Hepatocyte (in vitro differentiated cells): ENCODE results near the gene PAK2.

ENCODE experiments used
- CTCF ChIP-seq: fragments of 200-600 bp; sonication (generic); IDR thresholded peaks from 2 replicates; pipeline ENCODE4 v1.5.1; 2016; ENCODE audit warnings: antibody characterized with exemption, mild to moderate bottlenecking; ENCODE audit not compliant: poor library complexity
- EZH2 ChIP-seq: fragments of 200-600 bp; sonication (generic); IDR thresholded peaks from 2 replicates; pipeline ENCODE4 v1.6.1; 2016; ENCODE audit warnings: antibody characterized with exemption, mild to moderate bottlenecking, borderline replicate concordance

GRCh38 chr3:196813903-196814302 lies 74.2 kb downstream of the PAK2 start:
- TF ChIP-seq CTCF (no peak), EZH2 (no peak)
